ENCODE results near the gene OR52H1. TPM values are rescaled to one million over a fixed set of nuclear protein-coding genes. Genes with fewer than 3 reads are reported as not detected.
A peak's percentile ranks its signal among the peaks of the same experiment; 100 is the strongest.

Gene OR52H1
- total RNA-seq, 1 experiment from 2014 or later = not detected

DNA sequence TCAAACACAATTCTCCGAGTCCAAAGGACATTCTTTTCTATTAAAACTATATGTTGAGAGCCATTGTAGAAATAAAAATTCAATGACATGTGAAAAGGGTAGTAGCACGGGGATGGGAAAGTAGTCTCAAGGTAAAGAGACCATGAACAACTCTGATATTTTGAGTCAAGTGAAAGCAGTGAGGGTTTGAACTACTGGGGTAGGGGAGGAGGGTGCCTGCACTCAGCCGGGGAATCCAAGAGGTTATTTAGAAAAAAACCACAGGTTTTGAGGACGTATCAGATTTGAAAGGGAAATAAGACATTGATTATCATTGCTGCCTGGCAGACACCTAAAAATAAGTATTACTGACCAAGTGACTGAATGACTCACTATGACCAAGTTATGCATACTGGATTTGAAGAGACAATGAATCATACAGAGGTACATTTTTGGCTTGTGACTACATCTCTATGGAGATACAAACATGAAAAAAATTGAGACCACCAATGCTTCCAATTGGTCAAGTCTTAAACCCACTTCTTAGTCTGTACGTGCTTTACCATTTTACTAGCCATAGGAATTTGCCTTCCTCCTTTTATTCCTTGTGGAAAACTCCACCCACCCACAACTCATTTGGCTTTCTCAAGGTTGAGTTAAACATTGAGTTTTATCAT lies 2.2 kb upstream of the OR52H1 start:
- no peaks in the 10 kb centered on the region for H3K9me3 Mint-ChIP-seq (ENCODE audit: unreplicated experiment)
- CTCF ChIA-PET = interaction anchor here (1.0 kb wide), 1 partner anchor 75 kb away, joined by 4 read pairs; no protein-coding TSS in a partner anchor
- H3K27me3 Mint-ChIP-seq (ENCODE audit: insufficient read depth, unreplicated experiment) = peaks cover 19% of the 10 kb centered on the region
- intact Hi-C loops (cut with micrococcal nuclease) = loop anchor here (5.0 to 10.0 kb wide), 2 partner anchors 343 to 426 kb away; no protein-coding TSS in a partner anchor
- POLR2A ChIA-PET = no interaction called here
- H3K4me1 Mint-ChIP-seq (ENCODE audit: insufficient read depth, unreplicated experiment) = peaks cover 13% of the 10 kb centered on the region
- TF ChIP-seq, protein P1, sequence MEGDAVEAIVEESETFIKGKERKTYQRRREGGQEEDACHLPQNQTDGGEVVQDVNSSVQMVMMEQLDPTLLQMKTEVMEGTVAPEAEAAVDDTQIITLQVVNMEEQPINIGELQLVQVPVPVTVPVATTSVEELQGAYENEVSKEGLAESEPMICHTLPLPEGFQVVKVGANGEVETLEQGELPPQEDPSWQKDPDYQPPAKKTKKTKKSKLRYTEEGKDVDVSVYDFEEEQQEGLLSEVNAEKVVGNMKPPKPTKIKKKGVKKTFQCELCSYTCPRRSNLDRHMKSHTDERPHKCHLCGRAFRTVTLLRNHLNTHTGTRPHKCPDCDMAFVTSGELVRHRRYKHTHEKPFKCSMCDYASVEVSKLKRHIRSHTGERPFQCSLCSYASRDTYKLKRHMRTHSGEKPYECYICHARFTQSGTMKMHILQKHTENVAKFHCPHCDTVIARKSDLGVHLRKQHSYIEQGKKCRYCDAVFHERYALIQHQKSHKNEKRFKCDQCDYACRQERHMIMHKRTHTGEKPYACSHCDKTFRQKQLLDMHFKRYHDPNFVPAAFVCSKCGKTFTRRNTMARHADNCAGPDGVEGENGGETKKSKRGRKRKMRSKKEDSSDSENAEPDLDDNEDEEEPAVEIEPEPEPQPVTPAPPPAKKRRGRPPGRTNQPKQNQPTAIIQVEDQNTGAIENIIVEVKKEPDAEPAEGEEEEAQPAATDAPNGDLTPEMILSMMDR (IDR thresholded peaks at IDR 0.05; ENCODE audit: unreplicated experiment) = no peak
- no peaks in the 10 kb centered on the region for H3K36me3 Mint-ChIP-seq (ENCODE audit: insufficient read depth, unreplicated experiment)
- BruUV-seq (replicated peaks) = no TSS peak
- H3K4me3 Mint-ChIP-seq (ENCODE audit: unreplicated experiment) = no peak overlapping the region
- DNase-seq (ENCODE audit: unreplicated experiment) = peak; percentile 11
- no peak overlapping the region for H3K27ac Mint-ChIP-seq (ENCODE audit: low read depth, unreplicated experiment)

DNA sequence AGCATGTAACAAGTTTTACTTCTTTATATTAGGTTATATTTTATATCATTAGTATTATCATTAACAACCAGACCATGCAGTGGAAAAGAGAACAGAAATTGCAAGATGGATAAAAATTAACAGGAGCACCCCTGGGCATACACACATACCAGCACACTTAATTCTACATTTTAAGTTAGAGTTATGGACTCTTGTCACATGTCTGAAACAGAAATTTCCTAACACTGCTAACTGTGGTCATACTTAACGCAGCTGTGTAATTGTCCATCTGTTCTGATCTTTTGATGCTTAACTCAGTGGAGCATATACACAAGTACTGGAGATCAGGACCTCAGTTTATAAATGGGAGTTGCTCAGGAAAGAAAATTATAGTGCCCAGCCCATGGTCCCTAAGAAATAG lies 358 bp downstream of the OR52H1 start:
- peaks cover 13% of the 10 kb centered on the region for H3K4me1 Mint-ChIP-seq (ENCODE audit: insufficient read depth, unreplicated experiment)
- no peak for DNase-seq (ENCODE audit: unreplicated experiment)
- intact Hi-C loops (cut with micrococcal nuclease) = no loop called here
- no peak overlapping the region for H3K4me3 Mint-ChIP-seq (ENCODE audit: unreplicated experiment)
- H3K27ac Mint-ChIP-seq (ENCODE audit: low read depth, unreplicated experiment) = no peak overlapping the region
- ChIA-PET POLR2A (no interaction called here), CTCF (interaction anchor here (1.1 to 1.2 kb wide), 2 partner anchors 54 to 72 kb away, joined by 3 read pairs; no protein-coding TSS in a partner anchor)
- no peaks in the 10 kb centered on the region for H3K27me3 Mint-ChIP-seq (ENCODE audit: insufficient read depth, unreplicated experiment)
- TF ChIP-seq, protein P1 (IDR thresholded peaks at IDR 0.05; ENCODE audit: unreplicated experiment) = no peak
- no TSS peak for BruUV-seq (replicated peaks)
- H3K9me3 Mint-ChIP-seq (ENCODE audit: unreplicated experiment) = no peaks in the 10 kb centered on the region
- H3K36me3 Mint-ChIP-seq (ENCODE audit: insufficient read depth, unreplicated experiment) = no peaks in the 10 kb centered on the region

- POLR2A ChIA-PET = no interaction called here
- intact Hi-C loops (cut with micrococcal nuclease) = no loop called here
- H3K36me3 Mint-ChIP-seq (ENCODE audit: insufficient read depth, unreplicated experiment) = no peaks in the 10 kb centered on the region
- DNase-seq (ENCODE audit: unreplicated experiment) = no peak
- H3K4me3 Mint-ChIP-seq (ENCODE audit: unreplicated experiment) = no peak overlapping the region
- H3K27me3 Mint-ChIP-seq (ENCODE audit: insufficient read depth, unreplicated experiment) = no peaks in the 10 kb centered on the region
- peaks cover 13% of the 10 kb centered on the region for H3K4me1 Mint-ChIP-seq (ENCODE audit: insufficient read depth, unreplicated experiment)
- no TSS peak for BruUV-seq (replicated peaks)
- TF ChIP-seq, protein P1 (IDR thresholded peaks at IDR 0.05; ENCODE audit: unreplicated experiment) = no peak
- CTCF ChIA-PET = no interaction called here
- H3K27ac Mint-ChIP-seq (ENCODE audit: low read depth, unreplicated experiment) = no peak overlapping the region
- H3K9me3 Mint-ChIP-seq (ENCODE audit: unreplicated experiment) = no peaks in the 10 kb centered on the region
Measured at GRCh38 chr11:5546457-5546856, 1.9 kb downstream of the OR52H1 start.

DNA sequence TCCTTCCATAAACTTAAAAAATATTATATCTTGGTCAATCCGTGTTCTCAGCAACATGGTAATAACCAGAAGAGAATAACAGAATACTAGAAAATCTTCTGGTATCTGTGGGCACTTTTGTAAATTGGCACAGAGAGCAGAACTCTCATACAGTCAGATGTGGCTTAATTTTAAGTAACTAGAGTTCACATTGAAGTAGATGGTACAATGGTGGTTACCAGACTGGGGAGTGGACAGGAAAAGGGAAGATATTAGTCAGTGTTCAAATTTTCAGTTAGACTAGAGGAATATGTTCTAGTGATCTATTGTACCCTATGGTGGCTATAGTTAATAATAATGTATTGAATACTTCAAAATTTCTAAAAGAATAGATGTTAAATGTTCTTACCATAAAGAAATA lies 6.9 kb downstream of the OR52H1 start:
- intact Hi-C loops (cut with micrococcal nuclease) = no loop called here
- Mint-ChIP-seq H3K9me3 (ENCODE audit: unreplicated experiment) (no peaks in the 10 kb centered on the region), H3K27me3 (ENCODE audit: insufficient read depth, unreplicated experiment) (no peaks in the 10 kb centered on the region), H3K4me3 (ENCODE audit: unreplicated experiment) (no peak overlapping the region), H3K36me3 (ENCODE audit: insufficient read depth, unreplicated experiment) (no peaks in the 10 kb centered on the region), H3K27ac (ENCODE audit: low read depth, unreplicated experiment) (no peak overlapping the region), H3K4me1 (ENCODE audit: insufficient read depth, unreplicated experiment) (peaks cover 6% of the 10 kb centered on the region)
- no TSS peak for BruUV-seq (replicated peaks)
- no peak for DNase-seq (ENCODE audit: unreplicated experiment)
- TF ChIP-seq, protein P1 (IDR thresholded peaks at IDR 0.05; ENCODE audit: unreplicated experiment) = no peak
- ChIA-PET POLR2A (no interaction called here), CTCF (no interaction called here)

Measured in MCF 10A (cell line).